GM21367 (cell line): ENCODE data around the gene SMARCB1.

ENCODE experiments used
- ATAC-seq: cut with Tn5 transposase; IDR thresholded peaks from one replicate; pipeline ENCODE4 v1.9.1; 2021; ENCODE audit not compliant: unreplicated experiment

The SMARCB1 gene

GRCh38 chr22:23760056-23760455 lies 26.7 kb upstream of the SMARCB1 start:
- ATAC-seq = no peak

DNA sequence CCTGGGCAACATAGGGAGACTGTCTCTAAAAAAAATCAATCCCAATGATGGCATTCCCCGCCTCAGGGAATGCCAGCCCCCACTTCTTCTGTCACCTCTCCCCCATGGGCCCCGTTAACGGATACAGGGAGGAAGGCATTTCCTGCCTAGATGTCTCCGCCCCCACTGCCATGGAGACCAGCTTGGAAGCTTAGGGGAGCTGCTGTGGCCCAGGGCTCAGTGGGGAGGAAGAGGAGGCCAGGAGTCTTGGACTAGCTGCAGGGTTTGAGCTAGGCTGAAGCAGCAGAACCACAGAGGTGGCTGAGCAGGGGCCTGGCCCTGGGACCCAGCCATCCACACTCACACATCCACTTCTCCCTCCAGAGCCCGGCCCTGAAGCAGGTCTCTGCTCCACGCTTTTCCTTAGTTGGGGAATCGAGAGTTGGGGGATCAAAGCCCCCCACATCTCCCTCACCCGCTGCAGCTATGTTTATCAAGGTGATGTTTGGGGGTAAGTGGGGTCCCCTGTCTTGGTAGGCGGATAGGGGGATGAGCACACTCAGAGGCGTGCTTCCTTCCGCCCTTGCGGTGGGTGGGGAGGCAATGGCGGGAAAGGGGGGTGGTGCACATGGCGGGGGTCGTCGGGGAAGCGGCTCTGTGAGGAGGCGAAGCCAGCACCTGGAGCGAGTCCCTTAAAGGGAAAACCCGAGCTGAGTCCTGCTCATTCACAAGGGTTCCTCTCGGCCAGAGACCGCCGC lies 23.8 kb upstream of the SMARCB1 start, which contains the start of gene C22orf15:
C22orf15 (plus strand) TSS at position 149 of the 737 bp plus-strand sequence; CDS start at position 466, 317 bp downstream.
- no peak for ATAC-seq

GRCh38 chr22:23763579-23763945 lies 23.2 kb upstream of the SMARCB1 start:
- ATAC-seq = no peak

DNA sequence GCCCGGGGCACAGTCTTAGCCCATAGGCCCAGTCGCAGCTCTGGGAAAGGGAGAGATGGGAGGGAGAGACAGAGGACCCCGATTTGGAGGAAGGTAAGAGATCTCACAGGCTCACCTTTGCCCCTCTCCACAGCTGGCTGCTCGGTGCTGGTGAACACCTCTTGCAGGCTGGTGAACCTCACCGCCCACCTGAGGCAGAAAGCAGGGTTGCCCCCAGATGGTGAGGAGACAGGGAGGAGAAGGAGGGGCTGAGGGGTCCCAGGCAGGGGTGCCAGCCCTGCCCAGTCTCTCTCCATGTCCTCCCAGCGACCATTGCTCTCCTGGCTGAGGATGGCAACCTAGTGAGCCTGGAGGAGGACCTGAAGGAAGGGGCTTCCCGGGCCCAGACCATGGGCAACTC lies 22.8 kb upstream of the SMARCB1 start:
- no peak for ATAC-seq

DNA sequence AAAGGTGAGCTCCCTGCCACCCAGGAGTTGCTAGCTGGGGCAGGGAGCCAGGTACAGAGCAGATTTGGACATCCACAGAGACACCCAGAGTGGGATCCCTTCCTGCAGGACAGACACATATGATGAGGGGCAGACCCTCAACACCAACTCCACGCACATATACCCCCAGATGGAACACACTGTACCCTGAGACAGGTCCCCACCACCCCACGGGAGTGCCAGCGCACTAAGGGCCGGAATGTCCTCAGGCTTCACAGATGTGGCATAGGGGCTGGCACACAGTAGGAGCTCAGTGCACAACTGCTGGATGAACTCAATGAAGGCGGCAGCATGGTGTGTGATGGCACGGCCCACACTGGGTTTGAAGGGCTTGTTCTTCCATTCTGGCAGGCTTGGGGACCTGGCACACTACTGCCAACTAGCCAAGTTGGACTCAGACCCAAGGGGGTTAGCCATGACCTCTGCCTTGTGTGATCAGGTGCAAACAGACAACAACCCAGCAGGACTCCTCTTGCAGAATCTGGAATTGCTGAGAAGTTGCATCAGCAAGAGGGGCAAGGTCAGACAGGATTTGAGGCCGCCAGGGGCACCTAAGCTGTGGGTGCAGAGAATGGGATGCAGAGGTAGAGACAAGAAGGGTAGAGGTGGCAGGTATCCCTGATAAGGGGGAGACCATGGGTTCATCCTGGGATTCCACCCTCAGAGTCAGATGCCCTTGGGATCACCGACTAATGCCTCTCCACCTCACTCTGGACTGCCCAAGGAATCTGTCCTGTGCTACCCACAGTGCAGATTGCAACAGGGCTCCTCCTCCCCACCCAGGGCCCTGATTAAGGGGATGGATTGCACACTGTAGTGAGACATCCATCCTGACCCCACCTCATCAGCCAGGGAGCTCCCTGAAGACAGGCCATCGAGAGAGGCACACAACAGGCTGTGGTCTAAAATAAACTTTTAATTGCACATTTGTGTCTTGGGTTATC lies 21.6 kb upstream of the SMARCB1 start:
- no peak for ATAC-seq

DNA sequence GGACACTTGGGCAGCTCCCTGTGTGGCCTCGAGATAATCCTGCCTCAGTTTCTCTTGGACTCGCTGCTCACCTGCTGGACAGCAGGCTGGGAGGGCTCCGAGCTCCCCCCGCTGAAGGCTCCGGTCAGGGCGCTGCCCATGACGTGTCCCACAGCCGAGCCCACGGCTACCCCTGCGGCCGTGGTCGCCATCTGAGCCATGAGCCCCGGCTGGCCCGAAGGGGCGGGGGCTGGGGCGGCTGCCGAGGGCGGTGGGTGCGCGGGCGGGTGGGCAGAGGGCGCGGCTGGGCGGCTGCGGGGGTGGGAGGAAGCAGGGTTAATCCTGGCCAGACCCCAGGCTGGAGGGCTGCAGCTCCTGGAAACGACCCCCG lies 19.5 kb upstream of the SMARCB1 start:
- ATAC-seq = no peak

- no peak for ATAC-seq
Measured at GRCh38 chr22:23767673-23768548, 18.9 kb upstream of the SMARCB1 start, which contains the start of gene CHCHD10. CHCHD10 (minus strand) TSS chr22:23767972; CDS start chr22:23767874, 98 bp downstream.

- no peak for ATAC-seq
Measured at GRCh38 chr22:23769321-23769965, 17.3 kb upstream of the SMARCB1 start.

DNA sequence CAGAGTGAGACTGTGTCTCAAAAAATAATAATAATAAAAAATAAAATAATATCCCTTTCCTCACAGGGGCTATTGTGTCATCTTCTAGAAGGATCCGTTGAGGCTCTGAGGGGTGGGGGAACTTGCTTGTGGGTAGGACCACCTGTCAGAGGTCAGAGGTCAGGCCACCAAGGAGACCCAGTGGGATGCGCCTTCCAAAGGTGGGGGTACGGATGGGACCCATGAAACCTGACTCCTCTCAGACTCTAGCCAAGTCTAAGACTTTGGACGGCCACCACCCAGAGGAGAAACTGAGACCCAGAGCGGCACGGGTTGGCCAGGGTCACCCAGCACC lies 14.5 kb upstream of the SMARCB1 start:
- ATAC-seq = no peak

GRCh38 chr22:23772649-23773473 lies 13.9 kb upstream of the SMARCB1 start, which contains the start of gene MMP11:
MMP11 (plus strand) TSS chr22:23772849; CDS start chr22:23772871, 22 bp downstream.
- ATAC-seq = no peak

DNA sequence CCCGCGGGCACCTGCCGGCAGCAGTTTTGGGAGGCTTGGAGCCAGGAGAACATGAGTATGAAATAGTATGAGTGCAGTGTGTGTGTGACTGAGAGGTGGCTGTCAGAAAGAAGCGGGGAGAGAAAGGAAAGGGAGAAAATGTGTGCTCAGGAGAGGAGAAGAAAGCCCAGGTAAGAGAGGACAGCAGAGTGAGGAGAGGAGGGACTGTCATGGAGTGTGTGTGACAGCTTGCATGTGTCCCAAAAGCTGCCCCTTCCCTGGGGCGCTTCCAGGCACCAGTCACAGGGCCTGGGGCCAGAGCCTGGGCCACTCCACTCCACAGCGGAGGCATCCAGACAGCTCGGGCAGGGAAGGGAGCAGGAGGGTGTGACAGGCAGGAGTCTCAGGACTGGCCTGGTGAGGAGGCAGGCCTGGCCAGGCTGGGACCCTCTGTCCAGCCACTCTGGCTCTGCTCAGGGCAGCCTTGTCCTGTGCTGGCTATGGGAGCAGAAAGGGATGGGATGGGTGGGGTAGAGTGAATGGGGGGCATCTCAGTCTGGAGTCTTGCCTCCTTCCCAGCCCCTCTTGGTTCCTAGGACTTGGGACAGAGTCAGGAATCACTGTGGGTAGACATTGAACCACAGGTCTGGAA lies 13.2 kb upstream of the SMARCB1 start:
- ATAC-seq = no peak

DNA sequence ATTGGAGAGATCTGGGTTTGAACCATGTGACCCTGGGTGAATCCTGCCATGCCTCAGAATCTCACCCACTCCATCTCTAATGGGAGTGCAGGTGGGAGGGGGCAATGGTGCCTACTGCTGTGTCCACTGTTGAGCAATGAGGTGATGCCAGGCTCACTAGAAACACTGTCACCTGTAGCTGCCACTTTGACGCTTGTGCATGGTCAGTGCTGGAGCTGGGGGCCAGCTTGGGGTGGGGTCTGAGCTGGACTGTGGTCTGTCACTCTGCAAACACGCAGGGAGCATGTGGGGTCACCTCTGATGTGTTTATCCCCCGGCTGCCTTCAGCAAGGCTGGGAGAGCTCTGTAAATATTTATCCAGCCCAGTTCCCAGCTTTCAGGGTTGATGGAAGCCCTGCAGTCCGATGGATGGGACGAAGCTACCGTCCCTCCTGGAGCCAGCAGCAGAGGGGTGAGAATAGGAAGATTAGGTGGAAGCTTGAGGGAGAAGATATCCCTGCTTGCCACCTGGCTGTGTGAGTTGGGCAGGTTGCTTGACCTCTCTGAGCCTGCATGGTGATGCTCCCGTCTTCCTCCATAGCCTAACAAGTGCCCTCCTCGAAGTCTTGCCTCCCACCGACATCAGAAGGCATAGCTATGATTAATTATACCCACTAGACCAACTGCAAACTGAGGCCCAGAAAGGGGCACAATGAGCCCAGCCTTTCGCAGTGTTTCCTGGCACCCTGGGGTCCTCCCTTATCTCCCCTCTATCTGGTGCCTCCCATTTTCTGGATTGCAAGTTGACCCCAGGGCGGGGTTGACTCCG lies 12.4 kb upstream of the SMARCB1 start:
- ATAC-seq = no peak

DNA sequence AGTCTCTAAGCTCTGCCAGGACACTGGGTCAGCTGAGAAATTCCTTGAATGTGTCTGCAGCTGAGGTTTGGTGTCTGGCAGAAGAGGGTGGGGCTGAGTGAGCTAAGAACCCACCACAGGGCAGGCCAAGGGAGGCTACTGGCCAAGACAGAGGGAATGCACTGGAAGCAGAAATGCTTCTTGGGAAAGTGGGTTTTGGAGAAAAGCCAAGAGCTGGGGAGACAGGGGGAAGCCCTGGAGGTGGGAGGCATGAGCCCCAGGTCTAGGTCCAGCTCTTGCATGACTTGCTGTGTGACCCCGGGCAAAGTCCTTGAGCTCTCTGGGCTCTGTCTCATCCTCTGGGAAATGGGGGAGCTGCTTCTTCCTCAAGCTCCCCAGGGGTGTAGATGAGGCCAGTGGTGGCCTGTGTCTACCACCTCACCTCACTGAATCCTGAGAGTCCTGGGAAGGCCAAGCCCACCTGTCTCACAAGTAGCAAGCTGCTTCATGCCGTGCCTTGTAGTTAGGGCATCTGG lies 11.8 kb upstream of the SMARCB1 start:
- no peak for ATAC-seq

DNA sequence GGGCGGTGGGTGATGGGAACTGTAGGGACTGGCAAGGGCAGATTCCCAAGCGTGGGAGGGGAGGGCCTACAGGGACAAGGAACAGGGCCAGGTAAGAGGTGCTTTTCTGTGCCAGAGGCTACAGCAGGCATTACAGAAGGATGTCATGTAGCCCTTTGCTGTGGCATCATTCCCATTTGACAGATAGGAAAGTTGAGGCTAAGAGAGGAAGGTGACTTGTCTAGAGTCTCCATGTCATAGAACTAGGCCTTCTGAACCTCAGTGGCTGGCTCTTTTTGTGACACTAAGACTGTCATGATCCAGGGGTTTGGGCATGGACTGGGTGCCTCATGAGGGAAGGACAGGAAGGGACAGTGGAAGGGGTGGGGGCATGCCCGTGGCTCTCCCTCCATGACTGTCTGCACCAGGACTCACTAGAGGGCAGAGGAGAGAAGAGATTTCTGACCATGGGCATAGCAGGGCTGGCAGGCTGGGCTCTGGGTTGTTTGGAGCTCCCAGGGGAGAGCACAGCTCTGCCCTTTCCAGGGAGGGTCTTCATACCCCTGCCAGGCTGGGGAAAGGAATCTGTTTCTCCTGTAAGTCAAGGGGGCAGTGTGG lies 10.9 kb upstream of the SMARCB1 start:
- no peak for ATAC-seq

- no peak for ATAC-seq
Measured at GRCh38 chr22:23777776-23778576, 8.8 kb upstream of the SMARCB1 start.

GRCh38 chr22:23778577-23778900 lies 8.2 kb upstream of the SMARCB1 start:
- ATAC-seq = no peak

GRCh38 chr22:23779083-23779482 lies 7.7 kb upstream of the SMARCB1 start:
- ATAC-seq = no peak
